CD4-positive, alpha-beta memory T cell (primary cell): ENCODE results near the gene DNAJC30. TPM values are rescaled to one million over a fixed set of nuclear protein-coding genes. Genes with fewer than 3 reads are reported as not detected.

Experiments
- CTCF ChIA-PET: fragments of 350-600 bp; sonication (Branson Sonifier 250); formaldehyde crosslinking; loops from one replicate; lab custom pipeline; 2021; ENCODE audit warnings: inconsistent platforms; ENCODE audit not compliant: partially characterized antibody; lab: Charles Lee
- POLR2A ChIA-PET: fragments of 350-600 bp; sonication (Branson Sonifier 250); formaldehyde crosslinking; loops from one replicate; lab custom pipeline; 2021; ENCODE audit not compliant: partially characterized antibody; lab: Charles Lee
- DNase-seq, 5 donors: peaks; one replicate each; pipeline versions ENCODE4 v3.0.0 to v3.0.0-alpha.2; 2020 to 2022; ENCODE audit warnings: mixed read lengths in 1 of 5
- H3K27ac ChIP-seq: one replicate; pipeline ENCODE4 v1.7.0; 2013; ENCODE audit warnings: low read depth, low read length
- H3K27me3 ChIP-seq: 2 replicates; pipeline ENCODE4 v1.7.0; 2013; ENCODE audit warnings: mild to moderate bottlenecking, low read length, moderate library complexity; ENCODE audit not compliant: insufficient read depth
- H3K36me3 ChIP-seq: 2 replicates; pipeline ENCODE4 v1.7.0; 2013; ENCODE audit warnings: mild to moderate bottlenecking, low read length, moderate library complexity; ENCODE audit not compliant: insufficient read depth
- H3K4me1 ChIP-seq: 2 replicates; pipeline ENCODE4 v1.7.0; 2013; ENCODE audit warnings: mild to moderate bottlenecking, low read length, moderate library complexity; ENCODE audit not compliant: insufficient read depth
- H3K4me3 ChIP-seq, 2 donors: one replicate each; pipeline ENCODE4 v1.7.0; 2013; ENCODE audit warnings: low read length in 2 of 2, mild to moderate bottlenecking in 1 of 2
- H3K9me3 ChIP-seq, 2 donors: one replicate each; pipeline ENCODE4 v1.7.0; 2013; ENCODE audit warnings: low read length in 2 of 2, control low read depth in 1 of 2; ENCODE audit not compliant: control insufficient read depth in 1 of 2
- H3K27ac Mint-ChIP-seq, 7 donors: one replicate each; pipeline ENCODE4 v1.8.0; 2020 to 2021; ENCODE audit warnings: mixed read lengths in 7 of 7, mild to moderate bottlenecking in 6 of 7, inconsistent platforms in 3 of 7, moderate library complexity in 3 of 7
- H3K27me3 Mint-ChIP-seq, 2 donors: one replicate each; pipeline ENCODE4 v1.8.0; 2020 to 2021; ENCODE audit warnings: mixed read lengths in 2 of 2
- H3K36me3 Mint-ChIP-seq, 2 donors: one replicate each; pipeline ENCODE4 v1.8.0; 2020 to 2021; ENCODE audit warnings: mixed read lengths in 2 of 2, inconsistent platforms in 1 of 2, mild to moderate bottlenecking in 1 of 2
- H3K4me1 Mint-ChIP-seq, 4 donors: one replicate each; pipeline ENCODE4 v1.8.0; 2020 to 2021; ENCODE audit warnings: mixed read lengths in 4 of 4, mild to moderate bottlenecking in 1 of 4
- H3K4me3 Mint-ChIP-seq, 8 donors: one replicate each; pipeline ENCODE4 v1.8.0; 2020 to 2021; ENCODE audit warnings: mixed read lengths in 8 of 8, mild to moderate bottlenecking in 7 of 8, moderate library complexity in 6 of 8, inconsistent platforms in 3 of 8
- H3K9me3 Mint-ChIP-seq, 8 donors: one replicate each; pipeline ENCODE4 v1.8.0; 2020 to 2021; ENCODE audit warnings: mixed read lengths in 8 of 8, mild to moderate bottlenecking in 5 of 8, inconsistent platforms in 3 of 8, moderate library complexity in 1 of 8
- intact Hi-C: fragments of 100-400 bp; cut with micrococcal nuclease; formaldehyde crosslinking; loops from one replicate; pipeline ENCODE4 v1.15.1; 2023
- polyA plus RNA-seq, 2 donors: library from polyadenylated mRNA; unstranded; fragments of 300-500 nt; fragmentation: Illumina TruSeq; gene quantifications; one replicate each; pipeline ENCODE4 v1.2.3, GENCODE V29; 2021
- total RNA-seq, 2 experiments: library from RNA; stranded (reverse); gene quantifications; one replicate each; pipeline ENCODE4 v1.2.3, GENCODE V29; 2021

The DNAJC30 gene
- total and polyA plus RNA-seq, 4 experiments from 2014 or later, result 8.3 to 16.5 (median 12.8) TPM

GRCh38 chr7:73703757-73704639 is 20.7 kb upstream of the DNAJC30 start:
- intact Hi-C loops, result no loop called here
- POLR2A ChIA-PET, result no interaction called here
- H3K27ac Mint-ChIP-seq, result no peak overlapping the region

GRCh38 chr7:73703225-73703624 is 20.0 kb upstream of the DNAJC30 start:
- ChIA-PET POLR2A (no interaction called here), CTCF (interaction anchor here (1.3 to 2.2 kb wide), 3 partner anchors 14 to 57 kb away, joined by 5 to 6 read pairs (median 5); no protein-coding TSS in a partner anchor)
- H3K27ac Mint-ChIP-seq, result peak overlapping the region in 2 of 7 donors; percentile 12 to 48
- H3K4me3 Mint-ChIP-seq, result peak overlapping the region in 2 of 8 donors; percentile 27 to 30
- H3K27me3 Mint-ChIP-seq, result no peaks in the 10 kb centered on the region
- peaks cover 0 to 3% (median 0%) of the 10 kb centered on the region in 8 donors for H3K9me3 Mint-ChIP-seq
- Histone ChIP-seq H3K9me3 (no peaks in the 10 kb centered on the region), H3K4me1 (peaks cover 13% of the 10 kb centered on the region), H3K4me3 (no peak overlapping the region), H3K36me3 (peaks cover 15% of the 10 kb centered on the region), H3K27me3 (no peaks in the 10 kb centered on the region), H3K27ac (no peak overlapping the region)
- peaks cover 4 to 8% (median 4%) of the 10 kb centered on the region in 4 donors for H3K4me1 Mint-ChIP-seq
- intact Hi-C loops, result no loop called here
- peaks cover 5 to 22% of the 10 kb centered on the region in 2 donors for H3K36me3 Mint-ChIP-seq
- DNase-seq, result no peak

More at GRCh38 chr7:73703757-73704639, 20.7 kb upstream of the DNAJC30 start:
- Mint-ChIP-seq H3K4me3 (peak overlapping the region in 1 of 8 donors; percentile 39), H3K4me1 (peaks cover 4 to 8% (median 4%) of the 10 kb centered on the region in 4 donors), H3K27me3 (no peaks in the 10 kb centered on the region), H3K9me3 (no peaks in the 10 kb centered on the region), H3K36me3 (peaks cover 0 to 16% of the 10 kb centered on the region in 2 donors)
- H3K27ac ChIP-seq, result no peak overlapping the region
- peaks cover 9% of the 10 kb centered on the region for H3K36me3 ChIP-seq
- no peak for DNase-seq
- no peaks in the 10 kb centered on the region for H3K9me3 ChIP-seq
- H3K4me3 ChIP-seq, result no peak overlapping the region
- H3K27me3 ChIP-seq, result no peaks in the 10 kb centered on the region
- peaks cover 13% of the 10 kb centered on the region for H3K4me1 ChIP-seq
- CTCF ChIA-PET, result no interaction called here

GRCh38 chr7:73702665-73703064 is 19.4 kb upstream of the DNAJC30 start:
- H3K36me3 Mint-ChIP-seq, result peaks cover 7 to 28% of the 10 kb centered on the region in 2 donors
- no peak for DNase-seq
- no peak overlapping the region for H3K27ac ChIP-seq
- no peaks in the 10 kb centered on the region for H3K9me3 ChIP-seq
- POLR2A ChIA-PET, result interaction anchor here (0.9 kb wide), 1 partner anchor 9 kb away, joined by 3 read pairs; no protein-coding TSS in a partner anchor
- H3K4me3 Mint-ChIP-seq, result peak overlapping the region in 1 of 8 donors; percentile 10
- no peaks in the 10 kb centered on the region for H3K27me3 Mint-ChIP-seq
- peak overlapping the region in 2 of 7 donors; percentile 12 to 44 for H3K27ac Mint-ChIP-seq
- H3K36me3 ChIP-seq, result peaks cover 16% of the 10 kb centered on the region
- no peak overlapping the region for H3K4me3 ChIP-seq
- H3K4me1 ChIP-seq, result peaks cover 13% of the 10 kb centered on the region
- H3K9me3 Mint-ChIP-seq, result peaks cover 0 to 3% (median 0%) of the 10 kb centered on the region in 8 donors
- CTCF ChIA-PET, result interaction anchor here (0.7 to 2.2 kb wide), 5 partner anchors 10 to 56 kb away, joined by 3 to 6 read pairs (median 5); no protein-coding TSS in a partner anchor
- no peaks in the 10 kb centered on the region for H3K27me3 ChIP-seq
- H3K4me1 Mint-ChIP-seq, result peaks cover 4 to 8% (median 4%) of the 10 kb centered on the region in 4 donors
- intact Hi-C loops, result no loop called here

- Mint-ChIP-seq H3K27ac (peak overlapping the region in 3 of 7 donors; percentile 41 to 85 (median 44)), H3K4me3 (peak overlapping the region in 1 of 8 donors; percentile 10)
Observed at GRCh38 chr7:73702226-73702625, 19.0 kb upstream of the DNAJC30 start.

GRCh38 chr7:73701357-73701995 is 18.2 kb upstream of the DNAJC30 start:
- peak in 1 of 5 donors; percentile 20 for DNase-seq
- H3K4me1 Mint-ChIP-seq, result peaks cover 0 to 4% (median 2%) of the 10 kb centered on the region in 4 donors
- no peak overlapping the region for H3K4me3 Mint-ChIP-seq
- peak overlapping the region in 3 of 7 donors; percentile 44 to 53 (median 44) for H3K27ac Mint-ChIP-seq
- Histone ChIP-seq H3K27me3 (no peaks in the 10 kb centered on the region), H3K27ac (no peak overlapping the region), H3K4me1 (peaks cover 6% of the 10 kb centered on the region), H3K36me3 (peaks cover 27% of the 10 kb centered on the region), H3K4me3 (no peak overlapping the region), H3K9me3 (no peaks in the 10 kb centered on the region)
- intact Hi-C loops, result no loop called here
- H3K27me3 Mint-ChIP-seq, result no peaks in the 10 kb centered on the region
- ChIA-PET CTCF (interaction anchor here (0.6 to 2.2 kb wide), 6 partner anchors 11 to 174 kb away, joined by 3 to 6 read pairs (median 4); no protein-coding TSS in a partner anchor), POLR2A (interaction anchor here (0.9 to 1.5 kb wide), 2 partner anchors 10 to 15 kb away, joined by 3 to 4 read pairs; no protein-coding TSS in a partner anchor)
- H3K9me3 Mint-ChIP-seq, result peaks cover 0 to 3% (median 0%) of the 10 kb centered on the region in 8 donors
- peaks cover 19 to 39% of the 10 kb centered on the region in 2 donors for H3K36me3 Mint-ChIP-seq

More at GRCh38 chr7:73702226-73702625, 19.0 kb upstream of the DNAJC30 start:
- H3K4me1 ChIP-seq, result peaks cover 13% of the 10 kb centered on the region
- peaks cover 12 to 31% of the 10 kb centered on the region in 2 donors for H3K36me3 Mint-ChIP-seq
- no peak overlapping the region for H3K4me3 ChIP-seq
- ChIA-PET CTCF (interaction anchor here (0.7 to 2.2 kb wide), 5 partner anchors 10 to 56 kb away, joined by 3 to 6 read pairs (median 5); no protein-coding TSS in a partner anchor), POLR2A (interaction anchor here (0.9 to 1.5 kb wide), 2 partner anchors 10 to 16 kb away, joined by 3 to 4 read pairs; no protein-coding TSS in a partner anchor)
- intact Hi-C loops, result no loop called here
- H3K9me3 Mint-ChIP-seq, result peaks cover 0 to 3% (median 0%) of the 10 kb centered on the region in 8 donors
- peaks cover 20% of the 10 kb centered on the region for H3K36me3 ChIP-seq
- no peak for DNase-seq
- no peak overlapping the region for H3K27ac ChIP-seq
- H3K27me3 Mint-ChIP-seq, result no peaks in the 10 kb centered on the region
- H3K27me3 ChIP-seq, result no peaks in the 10 kb centered on the region
- peaks cover 4 to 7% (median 4%) of the 10 kb centered on the region in 4 donors for H3K4me1 Mint-ChIP-seq
- no peaks in the 10 kb centered on the region for H3K9me3 ChIP-seq

- DNase-seq, result no peak
- no peaks in the 10 kb centered on the region for H3K27me3 ChIP-seq
- Mint-ChIP-seq H3K4me1 (peaks cover 0 to 4% (median 2%) of the 10 kb centered on the region in 4 donors), H3K4me3 (no peak overlapping the region), H3K27me3 (no peaks in the 10 kb centered on the region), H3K36me3 (peaks cover 27 to 47% of the 10 kb centered on the region in 2 donors), H3K27ac (no peak overlapping the region), H3K9me3 (peaks cover 0 to 3% (median 0%) of the 10 kb centered on the region in 8 donors)
- H3K4me3 ChIP-seq, result no peak overlapping the region
- CTCF ChIA-PET, result interaction anchor here (0.6 to 2.2 kb wide), 7 partner anchors 8 to 174 kb away, joined by 3 to 6 read pairs (median 3); no protein-coding TSS in a partner anchor
- intact Hi-C loops, result no loop called here
- no peaks in the 10 kb centered on the region for H3K9me3 ChIP-seq
- POLR2A ChIA-PET, result interaction anchor here (1.5 kb wide), 1 partner anchor 14 kb away, joined by 4 read pairs; no protein-coding TSS in a partner anchor
- H3K4me1 ChIP-seq, result peaks cover 6% of the 10 kb centered on the region
- H3K36me3 ChIP-seq, result peaks cover 36% of the 10 kb centered on the region
- no peak overlapping the region for H3K27ac ChIP-seq
Observed at GRCh38 chr7:73700581-73701134, 17.4 kb upstream of the DNAJC30 start.
